Measurements from ENCODE around the gene RGL3.

RGL3 gene

DNA sequence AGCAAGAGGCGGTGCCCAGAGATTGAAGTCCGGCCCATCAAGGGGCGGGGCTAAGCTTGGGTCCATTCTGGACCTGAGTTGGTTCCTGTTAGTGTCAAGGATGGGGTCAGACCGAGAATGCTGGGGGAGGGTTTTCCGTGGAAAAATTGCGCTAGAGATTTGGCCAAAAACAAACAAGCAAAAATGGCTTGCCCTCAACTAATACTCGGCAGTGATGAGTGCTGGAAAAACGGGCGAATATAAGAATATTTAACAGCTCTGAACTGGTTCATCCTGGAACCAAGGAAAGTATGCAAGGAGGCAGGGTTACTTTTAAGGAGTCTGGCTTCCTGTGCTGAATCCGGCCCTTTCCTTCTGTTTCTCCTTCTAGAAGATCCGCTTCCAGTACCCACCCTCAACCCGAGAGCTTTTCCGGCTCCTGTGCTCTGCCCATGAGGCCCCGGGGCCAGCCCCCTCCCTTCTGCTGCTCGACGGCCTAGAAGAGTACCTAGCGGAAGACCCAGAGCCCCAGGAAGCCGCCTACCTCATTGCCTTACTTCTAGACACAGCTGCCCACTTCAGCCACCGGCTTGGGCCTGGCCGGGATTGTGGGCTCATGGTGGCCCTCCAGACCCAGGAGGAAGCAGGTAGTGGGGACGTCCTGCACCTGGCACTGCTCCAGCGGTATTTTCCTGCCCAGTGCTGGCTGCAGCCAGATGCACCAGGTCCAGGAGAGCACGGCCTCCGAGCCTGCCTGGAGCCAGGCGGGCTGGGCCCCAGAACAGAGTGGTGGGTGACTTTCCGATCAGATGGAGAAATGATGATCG is 43.8 kb downstream of the RGL3 start:
- 0 out of 2 replicates have a peak, but pooled peaks have one; percentile 36 for TF ChIP-seq ZFX (IDR thresholded peaks at IDR 0.05)
- TF ChIP-seq, protein P1, sequence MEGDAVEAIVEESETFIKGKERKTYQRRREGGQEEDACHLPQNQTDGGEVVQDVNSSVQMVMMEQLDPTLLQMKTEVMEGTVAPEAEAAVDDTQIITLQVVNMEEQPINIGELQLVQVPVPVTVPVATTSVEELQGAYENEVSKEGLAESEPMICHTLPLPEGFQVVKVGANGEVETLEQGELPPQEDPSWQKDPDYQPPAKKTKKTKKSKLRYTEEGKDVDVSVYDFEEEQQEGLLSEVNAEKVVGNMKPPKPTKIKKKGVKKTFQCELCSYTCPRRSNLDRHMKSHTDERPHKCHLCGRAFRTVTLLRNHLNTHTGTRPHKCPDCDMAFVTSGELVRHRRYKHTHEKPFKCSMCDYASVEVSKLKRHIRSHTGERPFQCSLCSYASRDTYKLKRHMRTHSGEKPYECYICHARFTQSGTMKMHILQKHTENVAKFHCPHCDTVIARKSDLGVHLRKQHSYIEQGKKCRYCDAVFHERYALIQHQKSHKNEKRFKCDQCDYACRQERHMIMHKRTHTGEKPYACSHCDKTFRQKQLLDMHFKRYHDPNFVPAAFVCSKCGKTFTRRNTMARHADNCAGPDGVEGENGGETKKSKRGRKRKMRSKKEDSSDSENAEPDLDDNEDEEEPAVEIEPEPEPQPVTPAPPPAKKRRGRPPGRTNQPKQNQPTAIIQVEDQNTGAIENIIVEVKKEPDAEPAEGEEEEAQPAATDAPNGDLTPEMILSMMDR (conservative IDR thresholded peaks at IDR 0.05) = no peak
- H3K27ac ChIP-seq = peak overlapping the region; percentile 89

DNA sequence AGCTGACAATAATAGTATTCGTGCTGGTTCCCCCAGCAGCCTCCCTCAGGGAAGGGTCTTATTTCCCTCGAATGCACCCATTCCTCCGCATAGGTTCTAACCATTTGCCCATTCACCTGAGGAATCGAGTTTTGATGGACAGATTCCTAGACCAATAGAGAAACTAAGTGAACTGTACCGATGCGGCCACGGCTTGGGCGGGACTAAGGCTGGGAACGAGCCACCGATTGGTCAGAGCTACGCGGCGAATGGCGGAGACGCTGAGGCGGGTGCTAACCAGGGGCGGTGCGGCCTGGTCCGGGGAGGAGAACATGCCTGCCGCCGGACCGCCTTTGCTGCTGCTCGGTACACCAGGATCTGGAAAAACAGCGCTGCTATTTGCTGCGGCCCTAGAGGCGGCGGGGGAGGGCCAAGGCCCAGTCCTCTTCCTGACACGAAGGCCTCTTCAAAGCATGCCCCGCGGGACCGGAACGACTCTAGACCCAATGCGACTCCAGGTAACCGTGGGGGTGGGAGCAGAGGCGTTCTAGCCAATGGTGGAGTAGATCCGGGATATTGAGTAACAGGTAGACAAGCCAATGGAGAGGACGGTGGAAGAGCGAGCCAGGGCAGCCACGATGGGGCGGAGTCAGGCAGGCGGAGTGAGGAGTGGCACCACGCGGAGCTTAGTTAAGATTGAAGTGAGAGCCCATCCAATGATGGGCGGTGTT is 44.5 kb downstream of the RGL3 start, which contains the start of gene SWSAP1:
Gene SWSAP1, plus strand, starts transcription at position 234 of the 710 bp plus-strand sequence. Its CDS starts 15 bp downstream, at position 249.
- peak; percentile 97 for TF ChIP-seq ZFX (IDR thresholded peaks at IDR 0.05)
- TF ChIP-seq, protein P1 (conservative IDR thresholded peaks at IDR 0.05) = no peak
- peak within 1 kb of the TSS; percentile 89 for H3K27ac ChIP-seq

DNA sequence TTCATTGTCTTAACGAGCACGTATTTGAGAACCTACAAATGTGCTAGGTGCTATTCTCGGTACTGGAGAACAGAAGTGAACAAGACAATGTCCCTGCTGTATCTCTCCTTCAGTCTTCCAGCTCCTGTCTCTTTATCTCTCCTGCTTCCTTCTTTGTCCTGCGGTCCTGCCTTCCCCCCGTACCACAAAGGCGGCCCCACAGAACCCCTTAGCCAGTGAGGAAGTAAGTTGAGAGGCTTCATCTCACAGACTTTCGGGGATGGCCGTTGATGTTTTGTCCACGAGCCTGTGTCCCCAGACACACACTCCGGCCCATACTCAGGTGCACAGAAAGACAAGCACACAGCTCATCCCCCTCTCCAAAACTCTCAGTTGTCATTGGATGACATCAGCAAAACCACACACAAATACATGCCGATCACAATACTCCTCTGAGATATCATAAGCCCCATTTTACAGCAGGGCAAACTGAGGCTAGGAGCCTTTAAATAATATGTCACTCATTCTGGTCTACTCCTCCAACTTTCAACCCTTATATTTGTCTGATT is 45.2 kb downstream of the RGL3 start:
- no peak for TF ChIP-seq ZFX (IDR thresholded peaks at IDR 0.05)
- TF ChIP-seq, protein P1 (conservative IDR thresholded peaks at IDR 0.05) = no peak
- peak overlapping the region; percentile 89 for H3K27ac ChIP-seq

DNA sequence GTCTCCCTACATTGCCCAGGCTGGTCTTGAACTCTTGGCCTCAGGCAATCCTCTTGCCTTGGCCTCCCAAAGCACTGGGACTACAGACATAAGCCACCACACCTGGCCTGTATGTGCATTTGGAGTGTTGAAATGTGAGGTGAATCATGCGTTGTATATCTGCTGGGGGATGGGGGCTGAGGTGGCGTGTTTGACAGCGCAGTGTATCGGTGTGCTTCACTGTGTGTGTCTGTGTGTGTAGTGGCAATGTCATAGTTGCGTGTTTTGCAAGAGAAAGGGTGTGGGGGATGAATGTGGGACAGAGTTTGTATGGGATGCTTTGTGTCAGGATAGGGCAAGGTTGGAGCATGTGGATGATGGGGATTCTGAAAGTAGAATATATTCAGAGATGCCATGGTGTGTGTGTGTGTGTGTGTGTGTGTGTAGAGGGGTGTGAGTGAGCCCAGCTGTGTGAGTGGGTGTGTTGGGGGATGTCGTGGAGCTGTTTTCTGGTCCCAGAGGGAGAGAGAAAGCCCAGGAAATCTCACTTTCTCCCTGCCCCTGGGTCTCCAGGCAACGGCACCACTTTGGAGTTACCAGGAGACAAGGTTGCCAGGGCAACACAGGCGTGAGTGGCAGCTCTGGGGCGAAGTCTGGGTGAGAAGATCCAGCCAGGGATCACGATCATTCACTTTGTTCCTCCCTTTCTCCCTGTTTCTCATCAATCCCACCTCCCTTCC is 45.8 kb downstream of the RGL3 start:
- no peak for TF ChIP-seq ZFX (IDR thresholded peaks at IDR 0.05)
- TF ChIP-seq, protein P1 (conservative IDR thresholded peaks at IDR 0.05) = no peak
- peak overlapping the region; percentile 89 for H3K27ac ChIP-seq

DNA sequence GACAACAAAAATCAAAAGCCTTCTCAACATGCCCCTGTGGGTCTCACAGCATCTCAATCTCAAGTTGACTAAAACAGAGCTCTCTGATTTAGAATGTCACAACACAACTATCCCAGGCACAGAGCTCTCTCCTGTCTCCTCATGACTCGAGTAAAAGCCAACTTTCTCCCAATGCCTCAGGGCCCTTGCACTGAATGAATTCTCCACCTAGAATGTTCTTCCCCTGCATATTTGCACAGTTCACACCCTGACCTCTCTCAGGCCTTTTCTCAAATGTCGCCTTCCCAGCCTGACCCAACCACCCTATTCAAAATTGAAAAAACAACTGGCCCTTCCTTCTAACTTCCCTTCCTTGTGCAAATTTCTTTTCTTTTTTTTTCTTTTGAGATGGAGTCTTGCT is 48.4 kb downstream of the RGL3 start:
- TF ChIP-seq ZFX (IDR thresholded peaks at IDR 0.05) = no peak
- TF ChIP-seq, protein P1 (conservative IDR thresholded peaks at IDR 0.05) = no peak
- no peak overlapping the region for H3K27ac ChIP-seq

DNA sequence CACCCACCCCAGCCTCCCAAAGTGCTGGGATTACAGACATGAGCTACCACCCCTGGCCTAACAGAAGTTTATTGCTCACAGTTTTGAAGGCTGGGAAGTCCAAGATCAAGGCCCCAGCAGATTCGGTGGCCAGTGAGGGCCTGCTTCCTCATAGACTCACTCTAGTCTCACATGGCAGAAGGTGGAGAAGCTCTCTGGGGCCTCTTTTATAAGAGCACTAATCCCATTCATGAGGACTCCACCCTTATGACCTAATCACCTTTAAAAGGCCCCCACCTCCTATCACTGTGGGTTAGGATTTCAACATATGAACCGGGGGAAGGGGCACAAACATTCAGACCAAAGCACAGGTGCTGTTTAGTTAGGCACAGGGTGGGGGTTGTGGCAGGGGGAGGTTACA is 51.6 kb downstream of the RGL3 start:
- no peak for TF ChIP-seq ZFX (IDR thresholded peaks at IDR 0.05)
- TF ChIP-seq, protein P1 (conservative IDR thresholded peaks at IDR 0.05) = no peak
- H3K27ac ChIP-seq = no peak overlapping the region

All from C4-2B (cell line).